ENCODE measurements around the gene OSER1. TPM values are rescaled to one million over a fixed set of nuclear protein-coding genes. Genes with fewer than 3 reads are reported as not detected.
A peak's percentile ranks its signal among the peaks of the same experiment; 100 is the strongest.

The OSER1 gene
- polyA plus RNA-seq, 1 experiment = 50.2 TPM

- Histone ChIP-seq H3K4me3 (ENCODE audit: low read depth, low read length) (peak overlapping the region; percentile 44), H3K36me3 (ENCODE audit: control insufficient read depth, insufficient read depth, low read length) (no peaks in the 10 kb centered on the region), H3K27me3 (ENCODE audit: control insufficient read depth, insufficient read depth, low read length) (no peaks in the 10 kb centered on the region; the same call in 1 of the 2 replicates)
- TF ChIP-seq, protein P1, sequence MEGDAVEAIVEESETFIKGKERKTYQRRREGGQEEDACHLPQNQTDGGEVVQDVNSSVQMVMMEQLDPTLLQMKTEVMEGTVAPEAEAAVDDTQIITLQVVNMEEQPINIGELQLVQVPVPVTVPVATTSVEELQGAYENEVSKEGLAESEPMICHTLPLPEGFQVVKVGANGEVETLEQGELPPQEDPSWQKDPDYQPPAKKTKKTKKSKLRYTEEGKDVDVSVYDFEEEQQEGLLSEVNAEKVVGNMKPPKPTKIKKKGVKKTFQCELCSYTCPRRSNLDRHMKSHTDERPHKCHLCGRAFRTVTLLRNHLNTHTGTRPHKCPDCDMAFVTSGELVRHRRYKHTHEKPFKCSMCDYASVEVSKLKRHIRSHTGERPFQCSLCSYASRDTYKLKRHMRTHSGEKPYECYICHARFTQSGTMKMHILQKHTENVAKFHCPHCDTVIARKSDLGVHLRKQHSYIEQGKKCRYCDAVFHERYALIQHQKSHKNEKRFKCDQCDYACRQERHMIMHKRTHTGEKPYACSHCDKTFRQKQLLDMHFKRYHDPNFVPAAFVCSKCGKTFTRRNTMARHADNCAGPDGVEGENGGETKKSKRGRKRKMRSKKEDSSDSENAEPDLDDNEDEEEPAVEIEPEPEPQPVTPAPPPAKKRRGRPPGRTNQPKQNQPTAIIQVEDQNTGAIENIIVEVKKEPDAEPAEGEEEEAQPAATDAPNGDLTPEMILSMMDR (IDR thresholded peaks at IDR 0.05; ENCODE audit: insufficient read depth, low read depth, low read length) = no peak
- ChIA-PET CTCF (interaction anchor here (0.5 to 8.2 kb wide), 14 partner anchors 9 to 465 kb away, joined by 3 to 307 read pairs (median 3); no protein-coding TSS in a partner anchor), POLR2A (interaction anchor here (0.6 to 1.1 kb wide), 2 partner anchors 71 to 82 kb away, joined by 3 to 5 read pairs; no protein-coding TSS in a partner anchor)
- peak; percentile 53 for DNase-seq (ENCODE audit: low read depth)
These were observed 22.5 kb downstream of the OSER1 start for GRCh38 chr20:44187772-44188709.

- TF ChIP-seq, protein P1 (IDR thresholded peaks at IDR 0.05; ENCODE audit: insufficient read depth, low read depth, low read length) = no peak
- H3K27me3 ChIP-seq (ENCODE audit: control insufficient read depth, insufficient read depth, low read length) = no peaks in the 10 kb centered on the region; the same call in 1 of the 2 replicates
- DNase-seq (ENCODE audit: low read depth) = peak; percentile 63
- ChIA-PET CTCF (interaction anchor here (0.8 to 8.2 kb wide), 12 partner anchors 8 to 74 kb away, joined by 3 to 307 read pairs (median 4); no protein-coding TSS in a partner anchor), POLR2A (interaction anchor here (1.1 kb wide), 1 partner anchor 70 kb away, joined by 3 read pairs; no protein-coding TSS in a partner anchor)
- no peaks in the 10 kb centered on the region for H3K36me3 ChIP-seq (ENCODE audit: control insufficient read depth, insufficient read depth, low read length)
- peak within 1 kb of the TSS; percentile 44 for H3K4me3 ChIP-seq (ENCODE audit: low read depth, low read length)
These were observed 23.4 kb downstream of the OSER1 start, which contains the start of gene JPH2 for GRCh38 chr20:44187054-44187771. Gene JPH2, minus strand, starts transcription at chr20:44187188. Its CDS starts 483 bp downstream, at chr20:44186705.

DNA sequence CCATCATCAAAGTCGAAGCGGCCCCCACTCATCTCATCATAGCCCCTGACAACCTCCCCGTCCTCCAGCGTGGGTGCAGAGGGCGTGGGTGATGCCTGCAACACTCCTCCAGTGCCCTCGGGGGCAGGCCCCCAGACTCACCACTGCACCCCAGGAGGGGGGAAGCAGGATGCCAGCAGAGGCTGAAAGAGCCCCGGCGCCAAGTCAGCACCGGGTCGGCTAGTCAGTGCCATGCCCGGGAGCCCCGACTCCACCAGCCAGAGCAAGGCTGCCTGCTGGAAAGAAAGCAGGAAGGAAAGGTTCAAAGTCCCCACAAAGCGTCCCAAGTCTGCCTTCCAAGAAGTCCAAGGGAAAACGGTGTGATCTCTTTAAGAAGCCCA lies 23.9 kb downstream of the OSER1 start:
- ChIA-PET CTCF (interaction anchor here (1.0 to 8.2 kb wide), 7 partner anchors 9 to 74 kb away, joined by 3 to 307 read pairs (median 4); no protein-coding TSS in a partner anchor), POLR2A (no interaction called here)
- H3K27me3 ChIP-seq (ENCODE audit: control insufficient read depth, insufficient read depth, low read length) = no peaks in the 10 kb centered on the region; the same call in 1 of the 2 replicates
- no peaks in the 10 kb centered on the region for H3K36me3 ChIP-seq (ENCODE audit: control insufficient read depth, insufficient read depth, low read length)
- peak overlapping the region; percentile 44 for H3K4me3 ChIP-seq (ENCODE audit: low read depth, low read length)
- DNase-seq (ENCODE audit: low read depth) = no peak
- TF ChIP-seq, protein P1 (IDR thresholded peaks at IDR 0.05; ENCODE audit: insufficient read depth, low read depth, low read length) = no peak

- CTCF ChIA-PET = interaction anchor here (8.2 kb wide), 1 partner anchor 73 kb away, joined by 307 read pairs; no protein-coding TSS in a partner anchor
- Histone ChIP-seq H3K27me3 (ENCODE audit: control insufficient read depth, insufficient read depth, low read length) (no peaks in the 10 kb centered on the region; the same call in 1 of the 2 replicates), H3K4me3 (ENCODE audit: low read depth, low read length) (peak overlapping the region; percentile 44), H3K36me3 (ENCODE audit: control insufficient read depth, insufficient read depth, low read length) (no peaks in the 10 kb centered on the region)
- TF ChIP-seq, protein P1 (IDR thresholded peaks at IDR 0.05; ENCODE audit: insufficient read depth, low read depth, low read length) = no peak
- DNase-seq (ENCODE audit: low read depth) = no peak
- POLR2A ChIA-PET = no interaction called here
These were observed 24.4 kb downstream of the OSER1 start for GRCh38 chr20:44186201-44186600.
